HL-60/S4 (cell line): ENCODE results near the gene DAW1.

Experiments
- in situ Hi-C: fragments of 300-500 bp; cut with MboI; formaldehyde crosslinking; loops from 2 replicates; pipeline ENCODE4 v1.14.3; 2022; ENCODE audit warnings: low sequenced_read_pairs

The DAW1 gene

GRCh38 chr2:227860221-227860641, 11.2 kb upstream of the DAW1 start:
- in situ Hi-C loops, result loop anchor here (5.0 to 25.0 kb wide), 2 partner anchors 88 to 723 kb away; no protein-coding TSS in a partner anchor

- in situ Hi-C loops, result loop anchor here (5.0 to 25.0 kb wide), 2 partner anchors 89 to 724 kb away; no protein-coding TSS in a partner anchor
These were observed 10.4 kb upstream of the DAW1 start for GRCh38 chr2:227861011-227861410.

GRCh38 chr2:227862227-227862740, 9.1 kb upstream of the DAW1 start:
- in situ Hi-C loops, result loop anchor here (5.0 to 25.0 kb wide), 2 partner anchors 90 to 725 kb away; no protein-coding TSS in a partner anchor

GRCh38 chr2:227862741-227863588, 8.5 kb upstream of the DAW1 start:
- in situ Hi-C loops, result loop anchor here (5.0 to 25.0 kb wide), 2 partner anchors 91 to 726 kb away; no protein-coding TSS in a partner anchor

- in situ Hi-C loops, result loop anchor here (5.0 to 25.0 kb wide), 2 partner anchors 92 to 727 kb away; no protein-coding TSS in a partner anchor
These were observed 7.2 kb upstream of the DAW1 start for GRCh38 chr2:227864161-227864756.

- in situ Hi-C loops, result loop anchor here (25.0 kb wide), 1 partner anchor 728 kb away; no protein-coding TSS in a partner anchor
These were observed 6.1 kb upstream of the DAW1 start for GRCh38 chr2:227865291-227865690.

- in situ Hi-C loops, result loop anchor here (25.0 kb wide), 1 partner anchor 730 kb away; no protein-coding TSS in a partner anchor
These were observed 4.0 kb upstream of the DAW1 start for GRCh38 chr2:227867386-227867785.

GRCh38 chr2:227870710-227871374, 589 bp upstream of the DAW1 start:
- in situ Hi-C loops, result loop anchor here (25.0 kb wide), 1 partner anchor 734 kb away; no protein-coding TSS in a partner anchor

- in situ Hi-C loops, result loop anchor here (25.0 kb wide), 1 partner anchor 735 kb away; no protein-coding TSS in a partner anchor
These were observed 1.2 kb downstream of the DAW1 start for GRCh38 chr2:227872676-227873075.

- in situ Hi-C loops, result no loop called here
These were observed 4.9 kb downstream of the DAW1 start for GRCh38 chr2:227876300-227876801.

GRCh38 chr2:227877421-227878310, 6.2 kb downstream of the DAW1 start:
- in situ Hi-C loops, result no loop called here

GRCh38 chr2:227880460-227880859, 9.0 kb downstream of the DAW1 start:
- in situ Hi-C loops, result no loop called here

GRCh38 chr2:227881866-227882517, 10.6 kb downstream of the DAW1 start:
- in situ Hi-C loops, result no loop called here

GRCh38 chr2:227884511-227884947, 13.1 kb downstream of the DAW1 start:
- in situ Hi-C loops, result no loop called here

- in situ Hi-C loops, result no loop called here
These were observed 14.7 kb downstream of the DAW1 start for GRCh38 chr2:227886149-227886548.

GRCh38 chr2:227888289-227888688, 16.9 kb downstream of the DAW1 start:
- in situ Hi-C loops, result no loop called here

- in situ Hi-C loops, result no loop called here
These were observed 17.9 kb downstream of the DAW1 start for GRCh38 chr2:227889336-227889735.

GRCh38 chr2:227890495-227891079, 19.2 kb downstream of the DAW1 start:
- in situ Hi-C loops, result no loop called here

- in situ Hi-C loops, result no loop called here
These were observed 20.2 kb downstream of the DAW1 start for GRCh38 chr2:227891673-227892072.
